HTERT RPE-1 (cell line): Measurements from ENCODE around the gene KATNAL1.

Experiments used
- in situ Hi-C: fragments of 300-500 bp; cut with MboI; formaldehyde crosslinking; loops from 4 replicates; pipeline ENCODE4 v1.14.3; 2020; ENCODE audit warnings: low sequenced_read_pairs

Gene KATNAL1

GRCh38 chr13:30307194-30307970, at the start of gene KATNAL1:
TSS of gene KATNAL1 (minus strand) at chr13:30307551. CDS start at chr13:30283777, 23,774 bp downstream.
- in situ Hi-C loops: no loop called here

- in situ Hi-C loops: no loop called here
Measured at GRCh38 chr13:30355839-30356238, 48.5 kb upstream of the KATNAL1 start.

GRCh38 chr13:30355384-30355699, 48.0 kb upstream of the KATNAL1 start:
- in situ Hi-C loops: no loop called here

- in situ Hi-C loops: no loop called here
Measured at GRCh38 chr13:30354493-30355383, 47.4 kb upstream of the KATNAL1 start.

- in situ Hi-C loops: no loop called here
Measured at GRCh38 chr13:30353471-30354215, 46.3 kb upstream of the KATNAL1 start.

GRCh38 chr13:30353060-30353459, 45.7 kb upstream of the KATNAL1 start:
- in situ Hi-C loops: no loop called here

GRCh38 chr13:30352121-30352520, 44.8 kb upstream of the KATNAL1 start:
- in situ Hi-C loops: no loop called here

- in situ Hi-C loops: no loop called here
Measured at GRCh38 chr13:30346789-30347167, 39.4 kb upstream of the KATNAL1 start.

GRCh38 chr13:30346153-30346788, 38.9 kb upstream of the KATNAL1 start:
- in situ Hi-C loops: no loop called here

- in situ Hi-C loops: no loop called here
Measured at GRCh38 chr13:30345426-30346100, 38.2 kb upstream of the KATNAL1 start.

- in situ Hi-C loops: no loop called here
Measured at GRCh38 chr13:30341815-30342570, 34.6 kb upstream of the KATNAL1 start.

- in situ Hi-C loops: no loop called here
Measured at GRCh38 chr13:30340331-30341250, 33.2 kb upstream of the KATNAL1 start.

- in situ Hi-C loops: no loop called here
Measured at GRCh38 chr13:30339738-30340330, 32.5 kb upstream of the KATNAL1 start.

- in situ Hi-C loops: no loop called here
Measured at GRCh38 chr13:30338952-30339351, 31.6 kb upstream of the KATNAL1 start.

- in situ Hi-C loops: no loop called here
Measured at GRCh38 chr13:30338331-30338851, 31.0 kb upstream of the KATNAL1 start.

GRCh38 chr13:30337061-30337610, 29.8 kb upstream of the KATNAL1 start:
- in situ Hi-C loops: no loop called here

- in situ Hi-C loops: no loop called here
Measured at GRCh38 chr13:30334663-30335386, 27.5 kb upstream of the KATNAL1 start.
